Stimulated activated CD4-positive, alpha-beta T cell treated with anti-CD3 and anti-CD28 coated beads, Interleukin-4, amount 100 ng/mL, for 48 hours (primary cell): ENCODE measurements around the gene ATP6V0B.
A peak's percentile ranks its signal among the peaks of the same experiment; 100 is the strongest.

Experiments used
- DNase-seq, 2 donors: peaks; one replicate each; pipeline ENCODE4 v3.0.0-alpha.2; 2020; ENCODE audit warnings: low read depth in 2 of 2

Gene ATP6V0B

GRCh38 chr1:43974443-43975248 is at the start of gene ATP6V0B:
Gene ATP6V0B (plus strand): TSS chr1:43974960. CDS start chr1:43975041, 81 bp downstream.
- peak; percentile 95 for DNase-seq

- no peak for DNase-seq
These were observed 48.9 kb upstream of the ATP6V0B start for GRCh38 chr1:43925846-43926245.

DNA sequence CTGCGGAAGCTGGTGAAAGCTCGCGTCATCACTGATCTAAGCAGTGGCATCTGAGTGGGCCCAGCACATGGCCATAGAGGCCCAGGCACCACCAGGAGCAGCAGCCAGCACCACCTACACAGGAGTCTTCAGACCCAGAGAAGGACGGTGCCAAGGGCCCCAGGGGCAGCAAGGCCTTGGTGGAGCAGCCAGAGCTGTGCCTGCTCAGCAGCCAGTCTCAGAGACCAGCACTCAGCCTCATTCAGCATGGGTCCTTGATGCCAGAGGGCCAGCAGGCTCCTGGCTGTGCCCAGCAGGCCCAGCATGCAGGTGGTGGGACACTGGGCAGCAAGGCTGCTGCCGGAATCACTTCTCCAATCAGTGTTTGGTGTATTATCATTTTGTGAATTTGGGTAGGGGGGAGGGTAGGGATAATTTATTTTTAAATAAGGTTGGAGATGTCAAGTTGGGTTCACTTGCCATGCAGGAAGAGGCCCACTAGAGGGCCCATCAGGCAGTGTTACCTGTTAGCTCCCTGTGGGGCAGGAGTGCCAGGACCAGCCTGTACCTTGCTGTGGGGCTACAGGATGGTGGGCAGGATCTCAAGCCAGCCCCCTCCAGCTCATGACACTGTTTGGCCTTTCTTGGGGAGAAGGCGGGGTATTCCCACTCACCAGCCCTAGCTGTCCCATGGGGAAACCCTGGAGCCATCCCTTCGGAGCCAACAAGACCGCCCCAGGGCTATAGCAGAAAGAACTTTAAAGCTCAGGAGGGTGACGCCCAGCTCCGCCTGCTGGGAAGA is 44.4 kb upstream of the ATP6V0B start:
- no peak for DNase-seq

- DNase-seq: no peak
These were observed 43.8 kb upstream of the ATP6V0B start for GRCh38 chr1:43930949-43931275.

DNA sequence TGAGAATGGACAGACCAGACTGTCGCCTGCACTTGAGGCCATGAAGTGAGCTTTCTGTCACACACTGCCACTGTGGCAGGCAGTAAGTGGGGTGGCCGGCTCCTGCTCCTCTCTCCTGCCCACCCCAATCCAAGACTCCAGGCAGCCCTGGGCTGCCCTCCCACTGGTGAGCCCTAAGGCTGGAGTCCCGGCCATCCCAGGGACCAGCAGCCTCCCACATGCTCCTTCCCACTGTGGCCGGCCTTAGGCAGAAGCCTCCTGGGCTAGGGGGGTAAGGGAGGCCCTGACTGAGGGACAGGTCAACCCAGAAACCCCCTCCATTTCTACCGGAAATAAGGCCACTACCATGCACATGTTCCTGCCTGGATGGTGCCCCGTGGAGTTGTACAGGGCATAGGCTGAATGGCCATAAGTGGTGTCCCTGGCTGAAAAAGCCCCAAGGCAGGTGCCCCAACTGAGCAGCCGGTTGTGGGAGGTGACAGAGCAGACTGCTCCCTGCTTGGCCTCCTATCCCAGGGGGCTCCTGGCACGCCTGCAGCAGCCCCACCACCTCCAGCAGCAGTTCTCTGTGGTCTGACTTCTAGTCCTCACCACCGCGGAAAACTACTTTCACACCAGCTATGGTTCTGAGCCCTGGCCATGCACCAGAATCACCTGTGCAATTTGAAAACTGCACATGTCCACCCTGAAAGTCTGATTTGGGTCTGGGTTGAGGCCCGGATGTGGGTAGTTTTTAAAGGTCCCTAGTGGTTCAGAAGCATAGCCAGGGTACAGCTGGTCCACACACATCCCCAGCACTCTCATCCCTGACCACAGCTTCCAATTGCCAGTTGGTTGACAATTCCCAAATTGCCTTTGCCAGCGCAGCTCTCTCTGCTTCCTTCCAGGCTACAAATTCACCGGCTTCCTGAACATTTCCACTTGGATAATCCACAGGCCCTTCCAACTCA is 42.8 kb upstream of the ATP6V0B start:
- no peak for DNase-seq

DNA sequence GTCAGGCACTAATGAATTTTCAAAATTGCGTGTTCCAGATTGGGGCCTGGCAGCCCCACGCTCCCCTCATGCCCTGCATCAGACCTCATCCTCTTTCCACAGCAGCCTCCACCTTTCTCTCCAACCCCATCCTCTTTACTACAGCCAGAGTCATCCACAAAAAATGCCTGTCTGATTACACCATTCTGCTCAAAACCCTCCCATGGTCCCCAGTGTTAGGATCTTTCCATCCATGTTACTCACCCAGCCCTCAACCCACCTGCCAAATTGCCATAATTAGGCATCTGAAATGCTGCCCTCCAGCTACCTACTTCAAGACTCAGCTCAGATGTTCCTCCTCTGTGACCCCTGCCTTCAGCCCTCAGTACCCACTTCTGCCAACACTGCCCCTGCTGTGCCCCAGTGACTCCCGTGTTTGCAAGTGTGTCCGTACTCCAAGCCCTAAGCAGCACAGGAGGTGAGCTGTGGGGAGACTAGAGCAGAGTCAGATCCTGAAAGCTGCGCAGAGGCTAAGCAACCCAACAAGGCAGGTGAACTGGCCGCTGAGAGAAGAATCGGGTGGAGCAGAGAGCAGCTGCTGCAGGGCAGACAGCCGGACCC is 41.9 kb upstream of the ATP6V0B start:
- DNase-seq: no peak

- DNase-seq: no peak
These were observed 41.2 kb upstream of the ATP6V0B start, which contains the start of gene ARTN for GRCh38 chr1:43933386-43934100. Gene ARTN (plus strand): TSS chr1:43933801. CDS start chr1:43935657, 1,856 bp downstream.

GRCh38 chr1:43934101-43934985 is 40.4 kb upstream of the ATP6V0B start:
- peak; percentile 50 to 64 for DNase-seq

DNA sequence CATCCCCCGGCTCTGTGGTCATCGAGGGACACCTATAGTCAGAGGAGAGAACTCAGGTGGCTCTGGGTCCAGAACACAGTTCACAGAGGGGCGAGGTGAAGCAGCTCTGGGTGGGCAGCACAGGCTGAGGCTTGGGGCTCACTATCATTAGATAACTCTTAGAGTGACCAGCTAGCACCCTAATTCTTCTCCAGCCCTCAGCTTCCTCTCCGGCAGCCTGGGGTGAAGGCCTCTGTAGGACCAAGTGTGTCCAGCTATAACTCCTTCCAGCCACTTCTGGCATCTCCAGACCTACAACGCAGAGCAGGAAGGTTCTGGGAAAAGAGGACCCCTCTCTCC is 39.8 kb upstream of the ATP6V0B start:
- no peak for DNase-seq

GRCh38 chr1:43935711-43936427 is 38.9 kb upstream of the ATP6V0B start:
- no peak for DNase-seq

DNA sequence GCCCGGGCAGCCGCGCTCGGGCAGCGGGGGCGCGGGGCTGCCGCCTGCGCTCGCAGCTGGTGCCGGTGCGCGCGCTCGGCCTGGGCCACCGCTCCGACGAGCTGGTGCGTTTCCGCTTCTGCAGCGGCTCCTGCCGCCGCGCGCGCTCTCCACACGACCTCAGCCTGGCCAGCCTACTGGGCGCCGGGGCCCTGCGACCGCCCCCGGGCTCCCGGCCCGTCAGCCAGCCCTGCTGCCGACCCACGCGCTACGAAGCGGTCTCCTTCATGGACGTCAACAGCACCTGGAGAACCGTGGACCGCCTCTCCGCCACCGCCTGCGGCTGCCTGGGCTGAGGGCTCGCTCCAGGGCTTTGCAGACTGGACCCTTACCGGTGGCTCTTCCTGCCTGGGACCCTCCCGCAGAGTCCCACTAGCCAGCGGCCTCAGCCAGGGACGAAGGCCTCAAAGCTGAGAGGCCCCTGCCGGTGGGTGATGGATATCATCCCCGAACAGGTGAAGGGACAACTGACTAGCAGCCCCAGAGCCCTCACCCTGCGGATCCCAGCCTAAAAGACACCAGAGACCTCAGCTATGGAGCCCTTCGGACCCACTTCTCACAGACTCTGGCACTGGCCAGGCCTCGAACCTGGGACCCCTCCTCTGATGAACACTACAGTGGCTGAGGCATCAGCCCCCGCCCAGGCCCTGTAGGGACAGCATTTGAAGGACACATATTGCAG is 38.2 kb upstream of the ATP6V0B start:
- DNase-seq: no peak

DNA sequence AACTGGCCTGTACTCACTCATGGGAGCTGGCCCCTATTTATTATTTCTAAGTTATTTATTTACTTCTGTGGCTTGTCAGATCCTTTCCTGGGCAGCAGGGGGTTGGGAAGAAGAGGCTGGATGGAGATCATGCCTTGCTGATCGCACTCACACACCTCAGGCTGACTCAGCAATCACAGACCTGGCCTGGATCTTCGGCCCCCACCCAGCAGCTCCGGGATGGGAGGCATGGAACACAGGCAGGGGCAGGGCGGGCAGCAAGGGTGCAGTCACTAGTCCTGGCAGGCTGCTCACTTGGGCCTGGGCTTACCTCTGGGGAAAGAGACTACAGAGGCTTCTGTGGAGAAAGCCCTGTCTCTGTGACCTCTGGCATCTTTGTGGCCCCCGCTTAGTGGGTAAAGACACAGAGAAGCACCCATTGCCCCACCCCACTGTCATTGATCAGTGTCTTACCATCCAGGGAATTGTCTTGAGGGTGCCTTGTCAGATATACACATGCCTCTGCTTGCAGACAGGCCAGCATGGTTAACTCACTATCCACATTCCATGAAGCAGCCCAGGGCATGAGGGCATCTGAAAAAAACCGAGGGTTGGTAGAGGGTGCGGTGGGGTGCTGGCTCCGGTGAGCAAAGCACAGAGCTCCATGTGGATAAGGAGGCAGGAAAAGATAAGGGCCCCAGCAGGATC is 37.4 kb upstream of the ATP6V0B start:
- no peak for DNase-seq

DNA sequence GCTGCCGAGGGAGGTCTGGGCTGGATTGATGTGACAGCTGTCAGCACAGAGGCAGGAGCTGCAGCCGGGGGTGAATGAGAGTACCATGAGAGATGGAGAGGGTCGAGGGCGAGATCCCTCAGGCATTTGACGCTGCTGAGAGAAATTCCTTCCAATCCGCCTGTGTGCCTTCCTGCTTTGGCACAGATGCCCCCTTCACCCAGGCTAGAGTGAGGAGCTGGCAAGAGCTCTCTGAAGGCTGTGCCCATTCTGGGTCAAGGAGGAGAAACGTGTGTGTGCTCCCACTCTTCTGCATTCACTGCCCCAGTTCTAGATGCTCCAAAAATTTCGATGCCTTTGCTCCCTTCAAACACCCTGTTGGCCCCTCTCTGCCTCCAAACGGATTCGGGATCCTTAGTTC is 36.4 kb upstream of the ATP6V0B start:
- DNase-seq: no peak

GRCh38 chr1:43938892-43939587 is 35.7 kb upstream of the ATP6V0B start:
- no peak for DNase-seq

DNA sequence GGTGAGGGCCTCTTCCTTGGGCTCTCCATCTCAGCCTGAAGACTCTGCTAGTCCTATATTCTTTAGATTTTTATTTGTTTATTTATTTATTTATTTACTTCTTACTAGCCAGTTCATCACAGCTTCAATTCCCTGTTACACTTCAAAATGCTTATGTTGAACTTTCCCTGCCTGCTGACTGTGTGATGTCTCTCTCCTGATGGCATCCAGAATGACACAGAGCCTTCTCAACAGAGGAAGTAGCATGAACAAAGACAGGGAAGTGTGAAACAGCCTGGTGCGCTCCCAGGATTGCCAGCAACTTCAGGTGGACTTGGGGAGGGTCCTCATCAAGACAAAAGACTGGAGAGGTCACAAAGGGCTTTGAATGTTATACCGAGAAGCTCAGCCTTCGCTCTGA is 32.3 kb upstream of the ATP6V0B start:
- DNase-seq: no peak

GRCh38 chr1:43944860-43945259 is 29.9 kb upstream of the ATP6V0B start:
- DNase-seq: no peak

DNA sequence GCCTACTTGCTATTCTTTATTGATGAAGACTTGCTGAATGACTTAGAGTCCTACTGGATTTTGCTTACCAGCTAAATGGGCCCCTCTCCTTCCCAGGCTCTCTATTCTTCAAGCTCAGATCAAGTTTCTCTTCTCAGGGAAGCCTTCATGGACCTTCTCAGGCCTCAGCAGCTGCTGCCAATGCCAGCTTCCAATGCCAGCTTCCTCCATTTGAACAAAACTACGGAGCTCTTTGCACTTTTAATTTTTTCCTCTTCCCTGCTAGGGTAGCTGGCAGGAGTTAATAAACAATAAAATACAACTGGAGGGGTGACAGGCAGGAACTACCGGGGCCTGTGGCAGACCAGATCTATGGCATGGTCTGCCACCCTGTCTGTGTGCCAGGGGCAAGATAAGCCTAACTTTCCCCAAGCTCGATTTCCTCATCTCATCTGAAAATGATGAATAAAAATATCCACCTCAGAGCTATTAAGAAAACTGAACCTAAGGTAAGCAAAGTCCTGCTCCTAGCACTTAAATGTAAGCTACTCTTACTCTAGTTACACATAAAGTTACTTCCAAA is 29.0 kb upstream of the ATP6V0B start:
- no peak for DNase-seq
